ENCODE data around the gene TUT1.

The TUT1 gene

GRCh38 chr11:62540804-62541701, 50.3 kb downstream of the TUT1 start:
- no peak for DNase-seq

DNA sequence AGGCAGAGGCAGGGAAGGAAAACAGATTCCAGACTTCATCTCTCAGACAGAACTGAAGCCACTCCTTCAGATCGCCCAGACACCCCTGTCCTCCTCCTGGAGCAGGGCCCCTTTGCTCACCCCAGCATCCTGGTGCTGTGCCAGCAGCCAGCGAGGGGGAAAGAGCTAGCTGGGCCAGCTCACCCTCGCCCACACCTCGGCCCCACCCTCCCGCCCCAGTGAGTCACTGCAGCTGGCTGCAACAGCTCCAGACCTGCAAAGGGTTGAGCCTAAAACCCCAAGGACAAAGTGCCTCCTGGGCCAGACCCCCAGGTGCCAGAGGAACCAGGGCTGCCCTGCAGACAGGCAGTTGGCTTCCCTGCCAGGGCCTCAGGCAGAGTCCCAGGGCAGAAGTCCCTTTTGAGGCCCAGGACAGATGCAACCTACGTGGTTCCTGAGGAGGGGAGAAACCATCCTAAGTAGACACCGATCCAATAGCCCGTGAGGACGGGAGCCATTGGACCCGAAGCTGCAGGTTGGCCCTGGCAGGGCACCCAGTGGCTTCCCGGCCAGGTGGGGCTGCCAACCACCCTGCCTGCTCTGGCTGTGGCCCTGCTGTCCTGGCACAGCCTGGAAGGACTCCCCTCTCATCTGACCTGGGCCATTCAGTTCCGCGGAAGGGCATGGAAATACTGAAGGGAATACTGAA, 51.9 kb downstream of the TUT1 start:
- DNase-seq = no peak

GRCh38 chr11:62538470-62539237, 52.7 kb downstream of the TUT1 start:
- no peak for DNase-seq

GRCh38 chr11:62536301-62536957, 54.9 kb downstream of the TUT1 start:
- no peak for DNase-seq

DNA sequence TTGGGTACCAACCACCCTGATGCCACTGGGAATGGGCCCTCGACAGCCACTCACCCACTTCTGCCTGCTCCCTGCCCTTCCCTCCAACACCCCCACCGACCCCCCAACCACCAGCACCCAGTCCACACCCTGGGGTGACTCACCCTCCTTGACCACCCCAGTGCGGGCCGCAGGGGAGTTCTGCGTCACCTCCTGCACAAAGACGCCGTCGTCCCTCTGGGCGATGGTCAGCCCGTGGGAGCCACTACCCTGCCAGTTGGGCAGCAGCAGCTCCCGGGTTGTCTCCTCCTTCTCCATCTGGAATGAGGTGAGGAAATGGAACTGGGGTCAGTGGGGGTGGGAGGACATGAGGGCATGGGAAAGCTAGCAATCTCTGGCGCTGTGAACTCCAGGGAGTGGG, 55.5 kb downstream of the TUT1 start:
- DNase-seq = no peak

GRCh38 chr11:62534779-62535545, 56.4 kb downstream of the TUT1 start:
- no peak for DNase-seq

GRCh38 chr11:62532096-62532495, 59.2 kb downstream of the TUT1 start:
- DNase-seq = no peak
